Measurements from ENCODE around the gene PTMS. TPM values are rescaled to one million over a fixed set of nuclear protein-coding genes. Genes with fewer than 3 reads are reported as not detected.

PTMS gene
- total and polyA plus RNA-seq, 2 donors: 62.4 to 619 TPM

GRCh38 chr12:6758506-6759095, 7.6 kb upstream of the PTMS start:
- WGBS: 84% methylated on average over 9 of the region's 9 CpGs
- no peak for DNase-seq (ENCODE audit: extremely low spot score)
- Histone ChIP-seq H3K27ac (ENCODE audit: low read depth) (no peak overlapping the region), H3K36me3 (ENCODE audit: insufficient read depth) (no peaks in the 10 kb centered on the region), H3K4me3 (ENCODE audit: low read depth, low read length) (no peak overlapping the region), H3K4me1 (ENCODE audit: insufficient read depth) (no peaks in the 10 kb centered on the region)

- 85% methylated on average over 5 of the region's 5 CpGs for WGBS
These were observed 6.4 kb upstream of the PTMS start for GRCh38 chr12:6759741-6760140.

GRCh38 chr12:6763380-6763779, 2.8 kb upstream of the PTMS start:
- H3K4me3 ChIP-seq (ENCODE audit: low read depth, low read length): no peak overlapping the region
- H3K36me3 ChIP-seq (ENCODE audit: insufficient read depth): no peaks in the 10 kb centered on the region
- no peak for DNase-seq (ENCODE audit: extremely low spot score)
- H3K27ac ChIP-seq (ENCODE audit: low read depth): peak overlapping the region; percentile 73
- WGBS: 55% methylated on average over 4 of the region's 4 CpGs
- no peaks in the 10 kb centered on the region for H3K4me1 ChIP-seq (ENCODE audit: insufficient read depth)

More at GRCh38 chr12:6759741-6760140, 6.4 kb upstream of the PTMS start:
- Histone ChIP-seq H3K4me3 (ENCODE audit: low read depth, low read length) (no peak overlapping the region), H3K4me1 (ENCODE audit: insufficient read depth) (no peaks in the 10 kb centered on the region), H3K27ac (ENCODE audit: low read depth) (no peak overlapping the region), H3K36me3 (ENCODE audit: insufficient read depth) (no peaks in the 10 kb centered on the region)
- DNase-seq (ENCODE audit: extremely low spot score): no peak

GRCh38 chr12:6764011-6764828, 1.9 kb upstream of the PTMS start:
- Histone ChIP-seq H3K36me3 (ENCODE audit: insufficient read depth) (no peaks in the 10 kb centered on the region), H3K4me3 (ENCODE audit: low read depth, low read length) (no peak overlapping the region), H3K4me1 (ENCODE audit: insufficient read depth) (no peaks in the 10 kb centered on the region), H3K27ac (ENCODE audit: low read depth) (peak overlapping the region; percentile 89)
- 2% methylated on average over 15 of the region's 16 CpGs for WGBS
- peak; percentile 97 for DNase-seq (ENCODE audit: extremely low spot score)

- Histone ChIP-seq H3K4me1 (ENCODE audit: insufficient read depth) (no peaks in the 10 kb centered on the region), H3K4me3 (ENCODE audit: low read depth, low read length) (peak overlapping the region; percentile 89), H3K36me3 (ENCODE audit: insufficient read depth) (no peaks in the 10 kb centered on the region), H3K27ac (ENCODE audit: low read depth) (peak overlapping the region; percentile 89)
- WGBS: 35% methylated on average over 7 of the region's 7 CpGs
- DNase-seq (ENCODE audit: extremely low spot score): no peak
These were observed 1.0 kb upstream of the PTMS start for GRCh38 chr12:6765048-6765633.

GRCh38 chr12:6766651-6767349, 637 bp downstream of the PTMS start:
- no peaks in the 10 kb centered on the region for H3K36me3 ChIP-seq (ENCODE audit: insufficient read depth)
- H3K4me3 ChIP-seq (ENCODE audit: low read depth, low read length): peak overlapping the region; percentile 89
- peak overlapping the region; percentile 89 for H3K27ac ChIP-seq (ENCODE audit: low read depth)
- under 1% methylated on average over 87 of the region's 88 CpGs for WGBS
- H3K4me1 ChIP-seq (ENCODE audit: insufficient read depth): no peaks in the 10 kb centered on the region
- no peak for DNase-seq (ENCODE audit: extremely low spot score)

GRCh38 chr12:6767353-6768319, 1.5 kb downstream of the PTMS start:
- H3K4me3 ChIP-seq (ENCODE audit: low read depth, low read length): peak overlapping the region; percentile 89
- peak overlapping the region; percentile 81 for H3K27ac ChIP-seq (ENCODE audit: low read depth)
- DNase-seq (ENCODE audit: extremely low spot score): no peak
- no peaks in the 10 kb centered on the region for H3K4me1 ChIP-seq (ENCODE audit: insufficient read depth)
- 4% methylated on average over 44 of the region's 44 CpGs for WGBS
- no peaks in the 10 kb centered on the region for H3K36me3 ChIP-seq (ENCODE audit: insufficient read depth)

- DNase-seq (ENCODE audit: extremely low spot score): no peak
- H3K4me3 ChIP-seq (ENCODE audit: low read depth, low read length): peak overlapping the region; percentile 89
- H3K4me1 ChIP-seq (ENCODE audit: insufficient read depth): no peaks in the 10 kb centered on the region
- WGBS: 25% methylated on average over 6 of the region's 6 CpGs
- no peak overlapping the region for H3K27ac ChIP-seq (ENCODE audit: low read depth)
- no peaks in the 10 kb centered on the region for H3K36me3 ChIP-seq (ENCODE audit: insufficient read depth)
These were observed 2.3 kb downstream of the PTMS start for GRCh38 chr12:6768437-6768914.

- 30% methylated on average over 6 of the region's 6 CpGs for WGBS
- H3K27ac ChIP-seq (ENCODE audit: low read depth): no peak overlapping the region
- DNase-seq (ENCODE audit: extremely low spot score): no peak
- no peak overlapping the region for H3K4me3 ChIP-seq (ENCODE audit: low read depth, low read length)
- no peaks in the 10 kb centered on the region for H3K36me3 ChIP-seq (ENCODE audit: insufficient read depth)
- no peaks in the 10 kb centered on the region for H3K4me1 ChIP-seq (ENCODE audit: insufficient read depth)
These were observed 2.8 kb downstream of the PTMS start for GRCh38 chr12:6768990-6769389.

- no peak overlapping the region for H3K4me3 ChIP-seq (ENCODE audit: low read depth, low read length)
- no peaks in the 10 kb centered on the region for H3K4me1 ChIP-seq (ENCODE audit: insufficient read depth)
- no peak overlapping the region for H3K27ac ChIP-seq (ENCODE audit: low read depth)
- DNase-seq (ENCODE audit: extremely low spot score): no peak
- WGBS: 54% methylated on average over 4 of the region's 4 CpGs
- H3K36me3 ChIP-seq (ENCODE audit: insufficient read depth): no peaks in the 10 kb centered on the region
These were observed 3.5 kb downstream of the PTMS start for GRCh38 chr12:6769666-6770065.

GRCh38 chr12:6770094-6770493, 3.9 kb downstream of the PTMS start:
- 80% methylated on average over 12 of the region's 12 CpGs for WGBS
- no peaks in the 10 kb centered on the region for H3K36me3 ChIP-seq (ENCODE audit: insufficient read depth)
- H3K4me3 ChIP-seq (ENCODE audit: low read depth, low read length): no peak overlapping the region
- no peaks in the 10 kb centered on the region for H3K4me1 ChIP-seq (ENCODE audit: insufficient read depth)
- H3K27ac ChIP-seq (ENCODE audit: low read depth): no peak overlapping the region
- no peak for DNase-seq (ENCODE audit: extremely low spot score)

- H3K4me1 ChIP-seq (ENCODE audit: insufficient read depth): no peaks in the 10 kb centered on the region
- WGBS: 81% methylated on average over 10 of the region's 10 CpGs
- no peak for DNase-seq (ENCODE audit: extremely low spot score)
- H3K4me3 ChIP-seq (ENCODE audit: low read depth, low read length): no peak overlapping the region
- no peak overlapping the region for H3K27ac ChIP-seq (ENCODE audit: low read depth)
- no peaks in the 10 kb centered on the region for H3K36me3 ChIP-seq (ENCODE audit: insufficient read depth)
These were observed 4.4 kb downstream of the PTMS start for GRCh38 chr12:6770600-6770999.

All from urinary bladder (tissue), 4 donors.